Activated CD8-positive, alpha-beta memory T cell treated with anti-CD3 and anti-CD28 coated beads, Interleukin-2, amount 50 U/mL, for 4 hours (primary cell): ENCODE results near the gene IL1B.

Experiments
- DNase-seq: peaks from one replicate; pipeline ENCODE4 v3.0.0-alpha.2; 2020

The IL1B gene

GRCh38 chr2:112803691-112804521 lies 32.7 kb downstream of the IL1B start:
- no peak for DNase-seq

DNA sequence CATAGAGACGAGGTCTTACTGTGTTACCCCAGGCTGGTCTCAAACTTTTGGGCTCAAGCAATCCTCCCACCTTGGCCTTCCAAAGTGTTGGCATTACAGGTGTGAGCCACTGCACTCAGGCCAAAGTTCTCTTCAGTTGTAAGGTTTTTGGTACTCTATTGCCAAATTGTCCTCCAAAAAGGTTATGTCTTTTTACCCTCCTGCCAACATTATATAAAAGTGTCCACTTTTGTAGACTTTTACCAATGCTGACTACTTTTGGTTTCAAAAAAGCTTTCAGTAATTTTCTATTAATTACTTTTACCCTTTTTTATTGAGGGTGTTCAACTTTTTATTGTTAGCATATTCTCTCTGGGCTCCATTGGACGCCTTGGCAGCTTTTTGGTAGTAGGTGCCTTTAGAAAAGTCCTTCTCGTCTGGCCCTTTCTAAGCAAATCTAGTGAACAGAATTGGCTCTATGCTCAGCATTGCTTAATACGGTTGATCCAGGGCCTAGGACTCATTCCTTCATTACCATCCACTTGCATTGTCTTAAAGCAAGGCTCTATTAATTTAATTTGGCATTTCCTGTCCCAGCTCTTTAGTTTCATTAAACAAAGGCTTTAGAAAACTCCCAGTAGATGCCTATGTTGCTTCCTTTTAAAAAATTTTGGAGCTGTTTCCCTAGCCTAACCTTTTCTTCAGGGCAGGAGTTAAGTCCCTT lies 35.5 kb downstream of the IL1B start:
- no peak for DNase-seq

- no peak for DNase-seq
Observed at GRCh38 chr2:112798979-112799975, 37.3 kb downstream of the IL1B start.

GRCh38 chr2:112796486-112796885 lies 40.1 kb downstream of the IL1B start:
- DNase-seq: no peak

GRCh38 chr2:112795774-112796173 lies 40.8 kb downstream of the IL1B start:
- no peak for DNase-seq

GRCh38 chr2:112794841-112795240 lies 41.7 kb downstream of the IL1B start:
- no peak for DNase-seq

GRCh38 chr2:112794131-112794733 lies 42.3 kb downstream of the IL1B start:
- DNase-seq: no peak

- no peak for DNase-seq
Observed at GRCh38 chr2:112793449-112793978, 43.1 kb downstream of the IL1B start.

DNA sequence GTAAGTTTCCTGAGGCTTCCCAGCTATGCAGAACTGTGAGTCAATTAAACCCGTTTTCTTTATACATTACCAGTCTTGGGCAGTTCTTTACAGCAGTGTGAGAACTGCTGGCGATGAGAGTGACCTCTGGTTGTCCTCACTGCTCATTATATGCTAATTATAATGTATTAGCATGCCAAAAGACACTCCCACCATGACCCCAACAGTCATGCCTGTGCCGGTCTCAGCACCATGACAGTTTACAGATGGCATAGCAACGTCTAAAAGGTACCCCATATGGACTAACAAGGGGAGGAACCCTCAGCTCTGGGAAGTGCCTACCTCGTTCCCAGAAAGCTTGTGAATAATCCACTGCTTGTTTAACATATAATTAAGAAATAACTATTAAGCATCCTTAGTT lies 44.2 kb downstream of the IL1B start:
- DNase-seq: no peak

DNA sequence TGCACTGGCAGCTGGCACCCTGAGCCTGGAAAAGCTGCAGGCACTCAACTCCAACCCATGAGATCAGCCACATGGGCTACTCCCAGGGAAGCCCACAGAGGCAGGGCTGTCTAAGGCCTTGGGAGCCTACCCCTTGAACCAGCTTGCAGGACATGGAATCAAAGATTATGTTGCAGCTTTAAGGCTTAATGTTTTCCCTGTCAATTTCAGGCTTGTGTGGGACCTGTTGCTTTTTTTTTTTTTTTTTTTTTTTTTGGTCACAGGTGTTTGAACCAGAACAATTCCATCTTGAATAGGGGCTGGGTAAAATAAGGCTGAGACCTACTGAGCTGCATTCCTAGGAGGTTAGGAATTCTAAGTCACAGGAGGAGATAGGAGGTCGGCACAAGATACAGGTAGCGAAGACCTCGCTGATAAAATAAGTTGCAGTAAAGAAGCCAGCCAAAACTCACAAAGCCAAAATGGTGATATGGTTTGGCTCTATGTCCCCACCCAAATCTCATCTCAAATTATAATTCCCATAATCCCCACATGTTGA lies 44.8 kb downstream of the IL1B start:
- no peak for DNase-seq

DNA sequence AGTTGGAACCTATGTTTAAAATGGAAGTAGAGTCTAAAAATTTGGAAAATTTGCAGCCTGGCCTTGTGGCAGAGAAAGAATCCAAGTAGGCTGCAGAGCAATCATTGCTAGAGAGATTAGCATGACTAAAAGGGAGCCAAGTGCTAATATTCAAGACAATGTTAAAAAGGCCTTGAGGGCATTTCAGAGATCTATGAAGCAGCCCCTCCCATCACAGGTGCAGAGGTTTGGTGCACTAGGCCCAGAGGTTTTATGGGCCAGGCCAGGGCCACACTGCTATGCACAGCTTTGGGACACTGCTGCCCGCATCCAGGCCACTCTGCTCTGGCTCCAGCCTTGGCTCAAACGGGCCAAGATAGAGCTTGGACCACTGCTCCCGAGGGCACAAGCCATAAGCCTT lies 45.6 kb downstream of the IL1B start:
- DNase-seq: no peak

GRCh38 chr2:112790305-112790704 lies 46.3 kb downstream of the IL1B start:
- DNase-seq: no peak

- no peak for DNase-seq
Observed at GRCh38 chr2:112789186-112789585, 47.4 kb downstream of the IL1B start.

DNA sequence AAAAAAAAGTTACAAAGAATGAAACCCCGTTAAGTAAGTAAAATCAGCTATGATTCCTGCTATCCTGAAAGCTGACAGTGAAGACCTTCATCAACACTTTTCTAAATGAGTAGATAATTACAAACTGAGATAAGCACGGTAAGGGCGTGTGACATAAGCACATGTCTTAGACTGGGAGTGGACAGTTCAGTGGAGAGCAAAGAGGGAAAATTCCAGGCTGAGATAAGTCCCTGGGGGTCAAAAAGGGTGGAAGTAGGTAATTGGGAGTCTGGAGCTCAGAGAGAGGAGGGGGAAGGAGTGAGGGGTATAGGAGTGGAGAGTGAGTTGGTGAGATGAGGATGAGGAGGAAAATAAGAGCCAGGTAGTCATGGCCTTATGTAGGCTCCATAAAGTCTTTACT lies 47.9 kb downstream of the IL1B start:
- DNase-seq: no peak

DNA sequence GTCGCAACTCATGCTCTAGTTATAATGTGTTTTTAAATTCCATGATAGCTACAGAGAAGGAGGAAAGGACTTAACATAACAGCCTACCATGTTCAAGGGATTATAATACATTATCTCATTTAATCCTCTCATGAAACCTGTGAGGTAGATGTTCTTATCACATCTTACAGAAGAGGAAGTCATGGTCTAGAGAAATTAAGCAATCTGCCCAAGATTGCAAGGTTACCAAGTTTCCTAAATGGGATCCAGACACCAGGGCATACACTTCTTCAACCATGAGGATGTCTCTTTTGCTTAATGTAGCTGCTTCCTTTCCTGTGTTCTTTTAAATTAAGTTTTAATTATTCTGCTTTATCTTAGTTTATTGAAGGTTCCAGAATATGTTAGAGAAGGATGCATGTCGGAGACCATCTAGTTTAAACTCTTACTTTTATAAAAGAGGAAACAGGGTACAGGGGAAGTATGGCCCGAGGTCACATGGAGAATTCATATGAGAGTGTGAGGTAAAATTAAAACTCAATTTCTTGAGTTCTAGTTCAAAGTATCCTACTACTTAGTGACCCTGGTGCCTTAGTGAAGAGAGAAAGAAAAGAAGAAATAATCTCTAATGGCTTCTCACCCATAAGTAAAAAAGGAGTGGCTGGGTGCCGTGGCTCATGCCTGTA lies 48.7 kb downstream of the IL1B start:
- no peak for DNase-seq

DNA sequence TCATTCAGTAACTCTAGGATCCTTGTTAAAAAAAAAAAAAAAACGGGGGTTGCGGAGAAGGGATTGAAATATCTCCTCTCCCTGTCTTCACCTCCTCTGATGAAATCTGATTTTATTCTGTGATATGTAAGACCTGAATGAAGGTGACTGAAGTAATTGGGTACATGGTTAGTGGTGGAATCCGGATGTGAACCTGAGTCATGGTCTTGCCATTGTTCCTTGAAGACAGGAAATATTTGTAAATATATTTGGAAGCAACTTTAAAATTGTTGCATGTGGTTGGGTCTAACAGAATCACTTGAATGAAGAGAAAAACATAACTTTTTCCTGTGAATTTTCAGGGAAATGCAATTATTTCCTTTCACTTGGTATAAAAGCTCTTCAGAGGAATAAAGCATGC lies 49.3 kb downstream of the IL1B start:
- DNase-seq: no peak

DNA sequence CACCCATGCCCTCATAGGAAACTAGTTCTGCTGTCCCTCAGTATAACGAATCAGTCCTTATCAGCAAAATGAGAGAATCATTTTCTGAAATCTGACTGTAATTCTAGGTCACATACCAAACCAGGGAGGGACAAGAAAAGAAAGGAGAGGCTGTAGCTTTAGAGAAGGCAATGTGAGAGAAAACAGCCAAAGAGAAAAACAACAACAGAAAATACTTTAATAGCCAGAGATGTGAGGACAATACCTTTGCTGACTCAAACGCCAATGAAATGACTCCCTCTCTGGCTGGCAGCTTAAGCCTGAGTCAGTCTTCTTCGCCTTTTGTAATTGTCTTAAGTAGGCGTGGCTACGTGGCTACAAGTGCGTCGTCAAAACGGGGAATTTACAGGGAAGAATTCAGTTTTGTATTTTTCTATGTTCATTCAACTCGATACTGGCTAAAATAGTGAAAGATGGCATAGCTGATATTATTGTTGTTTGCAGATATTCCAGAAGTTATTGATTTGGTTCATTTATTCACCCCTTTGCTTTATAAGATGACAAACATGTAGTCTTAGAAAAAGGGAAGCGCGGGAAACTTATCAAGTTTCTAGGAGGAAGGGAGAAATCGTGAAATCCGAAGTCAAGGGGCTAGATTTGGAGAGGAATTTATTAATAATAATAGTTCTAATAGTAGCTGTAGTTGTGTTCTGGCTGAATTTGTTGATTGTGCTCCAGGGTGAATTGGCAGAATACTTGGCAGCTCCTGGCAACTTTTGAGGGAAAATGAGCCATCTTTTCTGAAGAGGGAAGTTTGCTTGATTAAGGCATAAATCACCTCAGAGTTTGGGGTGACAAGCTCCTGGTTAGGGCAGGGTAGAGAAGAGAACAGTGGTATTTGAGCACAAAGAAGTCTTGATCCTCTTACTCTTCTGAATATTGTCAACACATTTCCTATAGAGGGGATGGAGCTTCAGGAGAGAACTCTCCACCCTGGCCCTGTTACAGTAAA lies 52.1 kb downstream of the IL1B start, which contains the start of gene IL1A:
Gene IL1A, minus strand, starts transcription at position 295 of the 991 bp plus-strand sequence. CDS start 723 bp downstream, outside the sequence.
- no peak for DNase-seq

DNA sequence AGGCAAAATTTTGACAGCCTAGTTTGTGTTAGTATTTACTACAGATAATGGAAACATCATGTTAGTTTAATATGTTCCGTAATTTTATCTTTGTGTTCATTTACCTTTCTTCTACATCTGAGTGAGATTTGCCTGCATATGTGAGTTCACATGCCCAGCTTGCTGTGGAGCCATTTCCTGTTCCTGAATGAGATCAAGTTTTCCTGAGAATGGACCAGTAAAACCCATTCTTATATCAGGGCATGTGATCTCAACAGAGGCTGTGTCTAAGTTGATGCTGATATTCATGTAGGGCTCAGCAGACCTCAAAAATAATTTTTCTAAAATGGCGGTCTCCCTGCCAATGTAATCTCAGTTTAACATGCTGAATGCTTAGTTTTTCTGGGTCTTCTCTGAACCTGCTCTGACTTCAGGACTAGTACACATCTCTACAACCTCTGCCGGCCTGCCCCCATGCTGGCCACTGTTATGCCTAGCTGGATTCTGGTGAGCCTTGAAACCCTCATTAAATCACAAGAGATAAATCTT lies 53.3 kb downstream of the IL1B start:
- no peak for DNase-seq

DNA sequence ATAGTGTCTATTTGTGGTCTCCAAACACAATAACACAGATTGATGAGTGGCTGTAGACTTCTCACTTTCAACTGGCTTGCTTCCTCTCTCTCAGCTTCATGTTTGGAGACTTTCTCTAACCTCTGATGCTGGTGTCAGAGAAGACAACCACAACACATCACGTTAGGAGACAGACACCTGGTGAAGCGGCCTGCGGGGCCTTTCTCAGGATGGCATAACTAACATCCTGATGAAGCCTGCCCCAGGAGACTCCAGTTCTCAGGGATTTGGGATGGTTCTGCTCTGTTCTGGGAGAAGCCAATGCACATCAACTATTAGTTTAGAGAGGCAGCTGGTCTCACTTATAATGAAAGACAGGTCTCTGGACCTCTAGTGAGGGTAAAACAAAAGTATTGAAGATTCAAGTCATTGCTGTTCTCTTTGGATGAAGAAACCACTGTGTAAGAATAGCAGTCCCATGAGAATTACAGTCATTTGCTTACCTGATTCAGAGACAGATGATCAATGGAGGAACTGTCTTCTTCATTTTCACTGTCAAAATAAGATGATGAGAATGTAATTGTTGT lies 54.3 kb downstream of the IL1B start:
- no peak for DNase-seq
